GM19025 (cell line): ENCODE data around the gene SLC22A23.

Source experiments
- ATAC-seq: cut with Tn5 transposase; IDR thresholded peaks from one replicate; pipeline ENCODE4 v1.9.1; 2021; ENCODE audit warnings: mild to moderate bottlenecking, low read depth, moderate library complexity; ENCODE audit not compliant: unreplicated experiment

Gene SLC22A23

GRCh38 chr6:3456898-3457709 lies at the start of gene SLC22A23:
SLC22A23 (minus strand) TSS chr6:3457050; CDS start chr6:3456559, 491 bp downstream.
- no peak for ATAC-seq

- ATAC-seq = no peak
These were observed 49.4 kb upstream of the SLC22A23 start for GRCh38 chr6:3506200-3506599.

- ATAC-seq = no peak
These were observed 48.3 kb upstream of the SLC22A23 start for GRCh38 chr6:3504938-3505805.

- no peak for ATAC-seq
These were observed 47.5 kb upstream of the SLC22A23 start for GRCh38 chr6:3504354-3504753.

- no peak for ATAC-seq
These were observed 45.1 kb upstream of the SLC22A23 start for GRCh38 chr6:3501826-3502500.

GRCh38 chr6:3500262-3501014 lies 43.6 kb upstream of the SLC22A23 start:
- no peak for ATAC-seq

GRCh38 chr6:3499603-3500002 lies 42.8 kb upstream of the SLC22A23 start:
- ATAC-seq = no peak

- no peak for ATAC-seq
These were observed 39.5 kb upstream of the SLC22A23 start for GRCh38 chr6:3496395-3496794.

- no peak for ATAC-seq
These were observed 37.7 kb upstream of the SLC22A23 start for GRCh38 chr6:3494391-3495100.

- ATAC-seq = no peak
These were observed 33.8 kb upstream of the SLC22A23 start for GRCh38 chr6:3490625-3490980.

GRCh38 chr6:3489961-3490624 lies 33.2 kb upstream of the SLC22A23 start:
- no peak for ATAC-seq

GRCh38 chr6:3489027-3489757 lies 32.3 kb upstream of the SLC22A23 start:
- no peak for ATAC-seq

GRCh38 chr6:3484946-3485345 lies 28.1 kb upstream of the SLC22A23 start:
- ATAC-seq = no peak

- no peak for ATAC-seq
These were observed 27.3 kb upstream of the SLC22A23 start for GRCh38 chr6:3484192-3484591.

GRCh38 chr6:3483675-3484074 lies 26.8 kb upstream of the SLC22A23 start:
- no peak for ATAC-seq

GRCh38 chr6:3482869-3483268 lies 26.0 kb upstream of the SLC22A23 start:
- ATAC-seq = no peak

GRCh38 chr6:3481640-3482039 lies 24.8 kb upstream of the SLC22A23 start:
- no peak for ATAC-seq

- no peak for ATAC-seq
These were observed 23.2 kb upstream of the SLC22A23 start for GRCh38 chr6:3480009-3480408.

GRCh38 chr6:3473773-3474172 lies 16.9 kb upstream of the SLC22A23 start:
- no peak for ATAC-seq
